Measurements from ENCODE around the gene TREML1.

The TREML1 gene

DNA sequence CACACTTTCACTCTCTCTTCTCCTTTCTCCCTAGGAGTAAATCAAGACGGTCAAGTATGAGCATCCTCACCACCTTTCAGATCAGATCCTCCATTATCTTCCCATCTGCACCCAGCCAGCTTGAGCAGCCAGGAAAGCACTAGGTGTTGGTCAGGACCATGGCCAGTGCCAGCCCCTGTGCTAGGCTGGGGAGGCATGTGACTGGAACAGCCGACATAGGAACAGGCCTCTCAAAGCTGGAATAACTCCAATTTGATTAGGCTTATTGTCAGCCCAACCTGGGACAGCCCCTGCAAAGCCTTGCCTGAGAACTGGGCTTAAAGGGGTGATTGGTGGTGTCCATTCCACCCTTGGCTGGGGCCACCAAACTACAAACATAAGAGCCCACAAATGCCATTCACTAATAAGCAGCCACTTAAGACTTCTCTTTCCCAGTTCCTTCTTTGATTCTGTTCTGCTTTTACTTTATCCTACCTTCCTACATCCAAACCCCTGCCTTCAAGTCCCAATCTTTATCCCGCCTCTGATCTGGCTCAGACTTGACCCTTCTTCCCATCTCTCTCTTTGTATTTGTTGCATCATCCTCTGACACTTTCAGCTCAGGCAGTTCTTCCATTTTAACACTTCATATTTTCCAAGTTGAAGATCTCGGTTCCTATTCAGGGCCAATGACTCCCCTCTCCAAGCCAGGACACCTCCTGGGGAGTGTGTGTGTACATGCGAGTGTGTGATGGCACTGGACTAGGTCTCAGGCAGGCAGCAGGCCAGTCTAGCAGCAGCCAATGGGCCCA is 13.2 kb upstream of the TREML1 start:
- no peak for TF ChIP-seq CTCF (conservative IDR thresholded peaks at IDR 0.05; ENCODE audit: low read depth, low read length)
- peak; percentile 49 for DNase-seq (ENCODE audit: low read depth)
- no peak overlapping the region for H3K4me3 ChIP-seq (ENCODE audit: low read depth, low read length)

DNA sequence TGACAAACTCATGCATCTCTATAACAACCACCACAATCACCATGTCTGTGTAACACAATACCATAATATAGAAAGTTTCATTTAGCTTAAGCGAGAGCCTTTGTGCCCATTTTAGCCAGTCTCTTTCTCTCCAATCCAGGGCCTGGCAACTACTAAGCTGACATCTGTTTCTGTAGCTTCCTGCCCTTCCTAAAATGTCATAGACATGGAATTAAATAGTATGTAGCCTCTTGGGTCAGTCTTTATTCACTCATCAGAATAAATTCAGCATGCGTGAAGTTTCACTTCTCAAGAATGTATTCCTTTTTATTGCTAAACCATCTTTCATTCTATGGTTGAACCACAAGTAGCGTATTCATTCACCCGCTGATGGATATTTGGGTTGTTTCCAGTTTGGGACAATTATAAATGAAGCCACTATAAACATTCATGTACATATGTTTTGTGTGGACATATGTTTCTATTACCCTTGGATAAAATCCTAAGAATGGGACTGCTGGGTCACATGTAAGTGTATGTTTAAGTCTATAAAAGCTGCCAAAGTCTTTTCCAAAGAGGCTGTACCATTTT is 10.5 kb upstream of the TREML1 start:
- H3K4me3 ChIP-seq (ENCODE audit: low read depth, low read length) = no peak overlapping the region
- TF ChIP-seq CTCF (conservative IDR thresholded peaks at IDR 0.05; ENCODE audit: low read depth, low read length) = no peak
- no peak for DNase-seq (ENCODE audit: low read depth)

GRCh38 chr6:41163419-41163717 is 9.2 kb upstream of the TREML1 start:
- no peak for DNase-seq (ENCODE audit: low read depth)
- H3K4me3 ChIP-seq (ENCODE audit: low read depth, low read length) = no peak overlapping the region
- no peak for TF ChIP-seq CTCF (conservative IDR thresholded peaks at IDR 0.05; ENCODE audit: low read depth, low read length)

GRCh38 chr6:41162687-41163418 is 8.7 kb upstream of the TREML1 start, which contains the start of gene TREM2:
Gene TREM2 (minus strand): TSS chr6:41163116. CDS start chr6:41163082, 34 bp downstream.
- H3K4me3 ChIP-seq (ENCODE audit: low read depth, low read length) = no peak within 1 kb of the TSS
- no peak for DNase-seq (ENCODE audit: low read depth)
- no peak for TF ChIP-seq CTCF (conservative IDR thresholded peaks at IDR 0.05; ENCODE audit: low read depth, low read length)

DNA sequence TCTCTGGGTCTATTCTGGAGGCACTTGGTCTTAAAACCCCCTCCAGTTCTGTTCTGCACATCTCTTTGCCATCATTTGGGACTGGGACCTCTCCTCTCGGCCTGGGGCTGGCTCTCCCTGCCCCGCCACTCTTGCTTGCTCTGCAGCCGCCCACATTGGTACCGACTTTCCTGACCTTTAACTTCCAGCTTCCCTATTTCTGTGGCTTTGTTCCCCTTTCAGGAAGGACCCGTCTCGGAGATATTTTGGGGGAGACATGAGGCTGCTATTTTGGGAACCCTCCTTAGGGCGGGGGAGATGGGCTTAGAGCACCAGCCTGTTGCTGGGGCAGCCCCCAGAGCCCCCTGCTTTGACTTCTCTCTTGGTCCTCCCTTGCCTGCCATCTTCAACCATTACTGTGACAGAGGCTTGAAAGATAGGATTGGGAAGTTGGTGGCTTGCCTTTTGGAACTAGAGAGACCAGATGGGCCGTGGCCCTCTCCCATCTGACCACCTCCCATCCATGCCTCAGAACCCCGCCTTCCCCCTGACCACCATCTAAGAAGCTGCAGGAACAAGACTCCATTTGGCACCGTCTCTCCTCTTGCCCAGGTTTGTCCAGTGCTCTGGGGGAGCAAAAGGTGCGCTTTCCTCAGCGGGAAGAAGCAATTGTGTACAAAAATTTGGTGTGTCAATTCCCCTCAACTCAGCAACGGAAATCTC is 7.9 kb upstream of the TREML1 start:
- H3K4me3 ChIP-seq (ENCODE audit: low read depth, low read length) = no peak overlapping the region
- no peak for DNase-seq (ENCODE audit: low read depth)
- TF ChIP-seq CTCF (conservative IDR thresholded peaks at IDR 0.05; ENCODE audit: low read depth, low read length) = no peak

GRCh38 chr6:41161380-41161779 is 7.2 kb upstream of the TREML1 start:
- TF ChIP-seq CTCF (conservative IDR thresholded peaks at IDR 0.05; ENCODE audit: low read depth, low read length) = no peak
- no peak for DNase-seq (ENCODE audit: low read depth)
- H3K4me3 ChIP-seq (ENCODE audit: low read depth, low read length) = no peak overlapping the region

Data from choroid plexus epithelial cell (primary cell).